ENCODE data around the gene OGFR.
A peak's percentile ranks its signal among the peaks of the same experiment; 100 is the strongest.

Gene OGFR

DNA sequence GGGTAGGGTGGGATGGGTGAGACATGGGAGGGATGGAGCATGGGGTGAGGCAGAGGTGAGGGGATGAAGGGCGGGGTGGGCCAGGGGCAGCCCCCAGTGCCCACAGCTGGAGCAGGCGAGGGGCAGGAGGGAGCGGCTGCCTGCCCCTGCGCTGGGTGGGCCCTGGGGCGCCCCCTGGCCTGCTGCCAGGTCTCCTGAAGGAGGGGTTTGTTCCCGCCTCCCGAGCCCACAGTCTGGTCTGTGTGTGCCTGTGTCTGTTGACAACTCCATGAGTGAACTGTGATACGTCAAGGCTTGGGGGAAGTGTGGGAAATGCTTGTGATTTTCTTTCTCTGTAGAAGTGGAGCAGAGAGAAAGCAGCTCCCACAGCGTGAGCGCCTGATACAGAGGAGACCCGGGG is 19.2 kb upstream of the OGFR start:
- DNase-seq, result no peak

DNA sequence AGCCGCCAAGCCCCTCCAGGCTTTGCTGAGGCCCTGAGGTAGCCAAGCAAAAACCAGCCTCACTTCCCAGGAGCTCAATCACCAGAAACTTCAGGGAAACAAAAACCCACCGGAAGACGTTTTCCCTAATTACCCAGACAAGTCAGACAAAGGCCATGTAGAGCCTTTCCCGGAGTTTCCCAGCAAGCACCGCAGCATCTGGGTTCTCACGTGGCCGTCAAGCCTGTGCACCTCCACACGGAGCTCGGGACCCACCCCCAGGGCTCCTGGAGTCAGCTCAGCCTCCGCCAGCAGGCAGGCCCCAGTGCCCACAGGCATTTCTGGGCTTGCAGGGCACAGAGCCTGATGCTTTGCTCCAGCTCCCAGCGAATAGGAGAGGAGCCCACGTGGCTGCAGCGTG is 18.5 kb upstream of the OGFR start:
- DNase-seq, result no peak

DNA sequence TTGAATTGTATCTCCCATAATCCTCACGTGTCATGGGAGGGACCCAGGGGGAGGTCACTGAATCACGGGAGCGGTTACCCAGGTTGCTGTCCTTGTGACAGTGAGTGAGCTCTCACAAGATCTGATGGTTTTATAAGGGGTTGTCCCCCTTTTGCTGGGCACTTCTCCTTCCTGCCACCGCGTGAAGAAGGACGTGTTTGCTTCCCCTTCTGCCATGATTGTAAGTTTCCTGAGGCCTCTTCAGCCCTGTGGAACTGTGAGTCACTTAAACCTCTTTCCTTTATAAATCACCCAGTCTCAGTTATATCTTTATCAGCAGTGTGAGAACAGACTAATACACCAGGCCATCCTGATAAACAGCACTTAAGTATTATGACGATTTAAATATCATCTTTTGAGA is 17.3 kb upstream of the OGFR start:
- no peak for DNase-seq

DNA sequence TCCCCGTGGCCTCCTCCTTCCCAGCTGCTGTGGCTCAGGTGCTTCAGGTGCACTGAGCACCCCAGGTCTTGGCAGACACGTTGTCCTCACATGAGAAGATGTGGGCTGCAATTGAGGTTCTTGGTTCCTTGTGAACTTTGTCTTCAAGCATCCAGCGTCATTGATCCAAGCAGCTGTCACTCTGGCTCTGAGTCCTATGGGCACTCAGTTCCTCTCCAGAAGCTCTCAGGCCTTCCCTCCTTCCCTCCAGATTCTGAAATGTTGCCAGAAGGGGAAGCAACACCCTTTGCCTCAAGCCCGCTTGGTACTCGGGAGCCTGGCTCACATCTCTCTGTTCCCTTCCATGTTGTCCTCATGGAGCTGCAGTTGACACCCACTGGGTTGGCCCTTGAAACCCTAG is 16.8 kb upstream of the OGFR start:
- no peak for DNase-seq

DNA sequence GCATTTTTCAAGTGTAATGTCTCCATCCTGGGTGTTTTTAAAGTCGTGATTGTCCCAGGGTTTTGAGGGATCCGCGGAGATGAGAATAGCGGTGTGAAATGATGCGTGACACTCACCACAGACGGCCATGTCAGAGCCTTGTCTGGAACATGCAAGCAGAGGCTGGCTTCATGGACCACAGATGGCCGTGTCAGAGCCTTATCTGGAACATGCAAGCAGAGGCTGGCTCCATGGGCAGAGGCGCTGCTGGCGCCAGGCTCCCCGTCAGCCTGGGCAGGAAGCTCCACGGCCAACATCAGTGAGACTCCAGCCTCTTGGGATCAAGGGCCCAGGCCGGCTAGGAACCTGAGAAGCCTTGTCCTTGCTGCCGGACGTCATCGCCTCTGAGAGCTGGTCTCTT is 16.0 kb upstream of the OGFR start:
- DNase-seq, result no peak

DNA sequence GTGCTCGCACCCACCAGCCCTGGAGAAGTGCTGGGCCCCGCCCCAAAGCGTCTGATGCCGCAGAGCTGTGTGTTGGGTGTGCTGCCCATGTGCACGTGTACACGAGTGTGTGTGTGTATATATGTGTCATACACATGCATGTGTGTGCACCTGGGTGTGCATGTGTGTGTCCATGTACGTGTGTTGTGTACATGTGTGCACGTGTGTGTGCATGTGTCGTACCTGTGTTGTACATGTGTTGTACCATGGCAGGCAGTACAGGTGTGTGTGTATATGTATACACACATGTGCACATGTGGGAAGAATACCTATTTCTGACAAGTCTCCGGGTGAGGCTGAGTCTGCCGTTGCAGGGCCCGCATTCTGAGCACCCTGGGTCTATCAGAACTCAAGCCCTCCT is 14.6 kb upstream of the OGFR start:
- DNase-seq, result no peak

DNA sequence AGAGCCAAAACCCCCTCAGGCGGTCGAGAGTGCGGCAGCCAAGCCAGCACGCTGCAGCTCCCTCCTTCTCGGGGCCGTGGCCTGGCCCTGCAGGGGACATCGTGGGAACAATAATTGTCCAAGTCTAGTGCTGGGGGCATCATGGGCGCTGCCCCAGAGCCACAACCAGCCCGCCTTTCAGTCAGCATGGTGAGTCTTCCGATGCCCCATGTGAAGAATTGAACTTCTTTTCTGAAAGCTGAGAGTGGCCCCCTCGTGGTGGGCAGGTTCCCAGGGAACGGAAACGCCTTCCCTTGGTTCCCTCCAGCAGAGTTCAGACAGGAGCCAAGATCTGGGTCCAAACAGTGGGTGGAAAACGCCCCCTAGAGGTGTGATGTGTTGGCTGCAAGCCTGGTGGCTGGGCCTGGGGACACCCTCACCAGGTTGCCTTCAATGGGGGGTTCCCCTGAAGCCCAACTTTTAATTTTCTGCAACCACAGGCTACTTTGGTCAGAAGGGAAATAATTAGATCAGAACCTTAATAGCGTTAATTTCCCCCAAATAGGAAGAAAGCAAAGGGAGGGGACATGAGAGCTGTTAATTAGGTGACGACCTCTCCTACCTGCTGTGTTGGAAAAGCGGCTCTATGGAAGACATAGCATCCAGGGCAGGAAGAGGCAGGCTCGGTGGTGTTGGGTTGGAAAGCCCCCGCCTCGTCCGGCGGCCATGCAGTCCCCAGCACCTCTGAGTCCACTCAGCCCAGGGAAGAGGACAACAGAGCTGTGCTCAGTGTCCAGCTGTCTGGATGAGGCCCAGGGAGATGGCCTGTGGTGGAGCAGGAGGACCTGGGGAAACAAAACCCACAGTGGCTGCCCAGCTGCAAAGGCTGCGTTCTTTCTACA is 13.1 kb upstream of the OGFR start:
- peak; percentile 83 for DNase-seq

DNA sequence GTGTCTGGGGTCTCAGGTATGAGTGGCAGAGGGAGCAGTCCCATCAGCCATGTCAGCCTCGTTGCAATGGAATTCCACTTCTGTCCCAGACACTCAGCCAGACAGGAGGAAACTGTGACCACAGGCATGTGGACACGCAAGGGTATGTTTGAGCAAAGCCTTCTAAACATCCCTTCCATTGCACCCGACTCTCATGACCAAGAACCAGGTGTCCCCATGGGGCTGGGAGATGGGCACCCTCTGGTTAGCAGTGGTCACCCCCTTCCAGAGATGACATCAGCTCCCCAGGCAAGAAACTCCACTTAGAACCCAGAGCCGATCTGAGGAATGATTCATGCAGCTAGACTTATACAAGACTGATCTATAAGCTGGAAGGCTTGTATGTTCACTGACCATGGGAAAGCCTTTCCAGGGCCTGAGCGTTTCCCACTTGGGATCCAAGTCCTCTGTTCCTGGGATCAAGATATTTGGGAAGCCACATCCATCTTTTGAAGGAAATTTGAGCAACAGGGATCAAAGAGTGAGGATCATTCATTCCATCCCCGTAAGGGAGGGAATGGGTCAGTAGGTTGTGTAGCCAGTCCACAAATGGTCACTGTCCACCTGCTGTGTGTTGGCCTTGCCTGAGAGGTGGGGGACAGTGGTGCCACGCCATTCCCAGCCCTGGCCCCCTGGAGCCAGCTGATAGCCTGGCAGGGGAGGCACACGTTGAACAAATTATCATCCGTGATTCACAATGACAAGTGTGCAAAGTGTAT is 12.3 kb upstream of the OGFR start:
- no peak for DNase-seq

DNA sequence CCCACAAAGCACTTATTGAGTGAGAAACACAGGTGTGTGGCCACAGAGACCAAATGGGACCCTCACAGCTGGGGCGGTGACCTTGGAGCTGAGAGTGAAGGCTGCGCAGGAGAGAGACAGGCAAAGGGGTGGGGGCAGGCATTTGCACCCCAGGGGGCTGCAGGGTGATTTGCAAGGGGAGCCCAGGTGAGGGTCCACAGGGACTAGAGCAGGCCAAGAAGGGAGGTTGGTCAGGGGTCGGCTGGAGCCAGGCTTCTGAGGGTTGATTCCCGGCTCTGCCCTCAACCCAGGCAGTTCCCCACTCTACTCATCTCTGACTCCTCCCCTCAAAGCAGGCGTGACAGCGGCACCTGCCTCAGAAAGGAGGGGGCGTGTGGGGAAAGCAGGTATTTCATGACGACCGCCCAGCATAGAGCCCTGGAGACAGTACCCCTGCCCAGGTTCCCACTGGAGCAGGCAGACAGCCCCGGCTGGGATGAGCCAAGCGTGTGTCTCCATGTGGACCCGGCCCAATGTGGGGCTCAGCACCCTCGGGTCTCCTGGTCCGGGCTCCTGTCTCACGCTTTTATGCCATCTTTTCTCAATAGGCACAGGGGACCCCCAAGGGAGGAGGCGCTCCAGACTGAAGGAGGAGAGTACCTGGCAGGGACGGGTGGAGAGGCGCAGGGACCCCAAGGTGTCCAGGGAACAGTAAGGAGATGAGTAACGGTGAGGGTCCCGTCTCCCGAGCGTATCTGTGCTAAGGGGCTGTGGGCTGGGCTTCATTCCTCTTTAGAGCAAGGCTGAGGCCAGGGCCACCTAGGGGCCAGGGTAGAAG is 11.5 kb upstream of the OGFR start:
- peak; percentile 41 for DNase-seq

DNA sequence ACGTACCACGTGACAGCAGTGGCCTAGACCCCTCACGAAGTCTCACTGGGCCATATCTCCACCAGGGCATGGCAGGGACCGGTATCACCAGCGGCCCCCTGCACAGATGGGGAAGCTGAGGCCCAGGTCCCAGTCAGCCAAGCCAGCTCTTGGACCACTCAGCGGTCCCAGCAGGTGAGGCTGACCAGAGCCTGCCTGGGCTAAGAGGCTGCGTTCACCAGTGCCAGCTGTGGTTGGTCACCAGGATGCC is 11.0 kb upstream of the OGFR start:
- no peak for DNase-seq

DNA sequence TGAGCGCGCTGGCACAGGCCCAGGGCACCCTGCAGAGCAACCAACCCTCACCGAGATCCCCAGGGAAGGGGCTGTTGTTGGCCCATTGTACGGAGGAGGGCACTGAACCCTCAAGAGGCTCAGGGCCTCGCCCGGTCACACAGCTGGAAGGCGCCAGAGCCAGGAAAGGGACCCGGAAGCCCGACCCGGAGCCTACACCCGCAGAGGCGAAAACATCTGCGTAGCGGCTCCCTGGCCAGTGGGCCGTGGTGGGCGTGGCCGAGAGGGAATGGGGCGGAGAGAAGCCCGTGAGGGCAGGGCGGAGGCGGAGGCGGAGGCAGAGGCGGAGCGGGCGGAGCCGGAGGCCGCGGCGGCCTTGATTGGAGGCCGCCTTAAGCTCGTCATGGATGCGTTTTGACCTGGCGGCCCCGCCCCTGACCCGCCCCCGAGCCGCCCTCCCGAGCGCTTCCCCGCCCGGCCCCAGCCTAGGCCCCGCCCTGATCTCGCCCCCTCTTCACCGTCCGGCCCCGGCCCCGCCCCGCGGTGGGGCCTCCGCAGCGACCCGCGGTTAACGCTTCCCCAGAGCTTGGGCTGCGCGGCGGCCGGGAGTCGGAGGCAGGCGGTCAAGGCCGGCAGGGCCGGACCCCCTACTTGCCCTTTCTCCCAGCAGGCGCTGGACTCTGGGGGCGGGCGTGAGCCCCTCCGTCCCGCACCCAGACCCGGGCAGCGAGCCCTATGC is 10.5 kb upstream of the OGFR start:
- DNase-seq, result peak; percentile 96

DNA sequence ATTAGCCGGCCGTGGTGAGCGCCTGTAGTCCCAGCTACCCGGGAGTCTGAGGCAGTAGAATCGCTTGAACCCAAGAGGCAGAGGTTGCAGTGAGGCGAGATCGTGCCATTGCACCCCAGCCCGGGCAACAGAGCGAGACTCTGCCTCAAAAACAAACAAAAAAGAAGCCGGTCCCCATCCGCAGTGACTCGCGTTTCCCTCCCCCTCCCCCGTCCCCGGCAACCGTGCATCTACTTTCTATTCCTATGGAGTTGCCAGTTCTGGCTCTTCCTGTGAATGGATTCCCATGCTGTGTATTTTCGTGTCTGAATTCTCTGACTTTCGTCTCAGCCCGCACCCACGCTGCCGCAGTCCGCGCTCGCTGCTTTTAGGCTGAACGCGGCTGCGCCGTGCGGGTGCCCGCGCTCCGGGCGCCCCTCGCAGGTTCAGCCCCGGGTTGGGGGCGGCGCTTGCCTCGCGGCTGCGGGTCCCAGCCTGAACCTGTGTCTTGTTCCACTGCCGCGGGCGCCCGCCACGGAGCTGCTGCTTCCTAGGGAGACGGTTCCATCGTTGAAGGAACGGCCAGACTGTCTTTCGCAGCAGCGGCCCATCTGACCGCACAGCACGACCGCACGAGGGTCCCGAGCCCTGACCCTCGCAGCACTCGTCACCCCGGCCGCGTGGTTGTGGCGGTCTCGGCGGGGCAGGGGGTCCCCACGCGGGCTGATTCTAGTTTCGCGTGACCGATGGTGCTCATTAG is 9.4 kb upstream of the OGFR start:
- DNase-seq, result peak; percentile 76

DNA sequence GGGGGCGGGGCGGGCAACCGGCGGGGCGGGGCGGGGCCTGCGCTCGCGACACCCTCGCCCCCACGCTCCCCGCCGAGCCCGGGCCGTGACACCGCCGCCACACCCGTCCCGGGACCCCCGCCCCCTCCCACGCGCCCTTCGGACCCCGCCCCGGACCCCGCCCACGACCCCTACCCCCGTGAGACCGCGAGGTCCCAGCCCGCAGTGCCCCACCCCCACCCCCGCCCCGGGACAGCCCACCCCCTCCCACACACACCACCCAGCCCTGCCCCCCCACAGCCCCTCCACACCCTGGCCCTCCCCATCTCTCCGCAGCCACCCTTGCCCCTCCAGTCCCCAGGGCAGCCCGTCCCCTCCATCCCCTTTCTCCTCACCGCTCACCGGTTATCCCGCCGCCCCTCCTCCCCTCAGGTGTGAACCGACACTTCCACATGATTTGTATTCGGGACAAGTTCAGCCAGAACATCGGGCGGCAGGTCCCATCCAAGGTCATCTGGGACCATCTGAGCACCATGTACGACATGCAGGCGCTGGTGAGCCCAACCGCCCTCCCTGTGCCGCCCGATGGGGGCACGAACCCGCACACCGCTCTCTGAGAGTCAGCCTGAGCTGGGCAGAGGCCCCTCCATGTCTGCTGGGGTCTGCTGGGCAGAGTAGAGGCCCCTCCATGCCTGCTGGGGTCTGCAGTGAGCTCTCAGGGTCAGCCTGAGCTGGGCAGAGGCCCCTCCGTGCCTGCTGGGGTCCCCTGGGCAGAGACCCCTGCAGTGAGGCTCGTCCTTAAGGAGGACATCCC is 7.7 kb upstream of the OGFR start:
- DNase-seq, result no peak

DNA sequence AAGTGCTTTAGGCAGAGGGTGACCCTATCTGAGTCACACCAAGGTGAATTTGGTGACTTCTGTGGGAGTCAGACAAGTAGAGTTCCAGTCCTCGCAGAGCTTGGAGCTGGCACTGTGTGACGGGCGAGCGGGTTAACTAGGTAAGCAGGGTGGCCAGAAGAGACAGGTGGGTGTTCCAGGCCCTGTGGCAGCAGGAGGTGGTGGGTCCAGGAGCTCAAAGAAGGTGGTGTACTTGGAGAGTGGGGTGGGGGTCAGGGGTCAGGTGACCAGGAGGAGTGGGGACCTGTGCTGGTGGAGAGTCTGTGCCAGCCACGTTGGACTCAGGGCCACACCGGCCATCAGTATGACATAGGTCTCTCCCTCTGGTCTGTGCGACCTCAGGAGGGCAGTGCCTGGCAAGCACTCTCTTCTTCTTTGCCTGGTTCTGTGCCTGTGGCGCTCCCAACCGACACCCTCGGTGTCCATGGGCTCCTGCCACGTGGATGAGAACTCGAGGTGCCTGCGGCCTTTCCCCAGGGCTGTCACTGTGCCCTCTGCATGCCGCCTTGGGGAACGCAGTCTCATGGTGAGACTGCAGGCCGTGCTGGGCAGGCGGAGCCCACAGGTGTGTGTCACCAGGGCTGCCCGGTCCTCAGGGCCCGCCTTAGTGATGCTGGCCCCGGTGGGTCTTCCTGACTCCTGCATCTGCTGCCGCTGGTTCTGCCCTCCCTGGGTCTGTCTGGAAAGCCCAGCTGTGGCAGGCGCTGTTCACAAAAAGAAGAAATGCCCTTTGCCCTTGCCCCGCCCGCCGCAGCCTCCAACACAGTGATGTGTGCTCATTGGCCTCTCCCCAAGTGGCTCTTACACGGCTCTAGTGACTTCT is 6.7 kb upstream of the OGFR start:
- no peak for DNase-seq

DNA sequence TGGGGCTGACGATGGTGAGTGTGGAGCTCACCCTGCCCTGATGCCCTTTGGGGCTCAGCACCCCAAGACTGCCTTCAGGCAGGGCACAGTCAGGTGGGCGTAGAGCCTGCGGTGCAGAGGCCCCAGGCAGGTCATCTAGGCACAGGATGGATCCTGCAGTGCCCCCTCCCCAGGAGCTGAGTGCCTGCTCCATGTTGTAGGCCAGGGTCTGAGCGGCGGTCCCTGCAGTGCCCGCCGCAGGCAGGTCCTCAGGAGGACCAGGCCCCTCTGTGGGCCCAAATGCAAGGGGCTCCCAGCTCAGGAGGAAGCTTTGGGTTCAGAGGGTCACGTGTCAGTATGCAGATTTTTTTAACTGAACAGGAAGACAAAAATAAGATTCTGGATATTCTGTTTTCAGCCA is 5.6 kb upstream of the OGFR start:
- DNase-seq, result no peak

DNA sequence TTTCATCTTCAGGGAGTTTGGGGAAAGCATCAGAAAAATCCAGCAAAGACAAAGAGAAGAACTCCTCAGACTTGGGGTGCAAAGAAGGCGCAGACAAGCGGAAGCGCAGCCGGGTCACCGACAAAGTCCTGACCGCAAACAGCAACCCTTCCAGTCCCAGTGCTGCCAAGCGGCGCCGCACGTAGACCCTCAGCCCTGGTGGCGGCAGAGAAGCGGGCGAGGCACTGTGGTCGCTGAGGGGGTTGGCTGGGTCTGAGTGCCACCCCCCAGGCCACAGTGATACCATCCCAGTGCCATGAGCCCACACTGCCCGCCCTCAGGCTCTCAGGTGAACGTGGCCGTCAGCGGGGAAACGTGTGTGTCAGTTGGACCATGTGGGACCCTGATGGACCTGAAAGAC is 5.2 kb upstream of the OGFR start:
- no peak for DNase-seq

DNA sequence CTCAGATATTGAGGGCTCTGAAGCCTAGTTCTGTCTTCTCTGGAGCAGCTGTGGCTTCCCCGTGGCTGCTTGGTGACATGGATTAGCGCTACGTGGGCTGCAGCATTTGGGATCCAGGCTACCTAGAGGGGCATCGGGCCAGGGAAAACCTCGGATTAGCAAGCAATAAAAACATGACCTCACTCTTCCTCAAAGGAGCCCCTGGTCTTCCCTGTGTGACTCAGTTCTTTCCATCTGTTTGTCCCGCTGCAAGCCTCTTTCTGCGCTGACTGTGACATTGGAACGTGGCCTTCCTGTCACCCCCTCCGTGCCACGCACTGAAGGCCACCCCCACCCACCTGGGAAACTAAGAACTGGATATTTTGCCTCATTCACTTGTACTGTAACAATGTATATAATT is 4.8 kb upstream of the OGFR start:
- no peak for DNase-seq

DNA sequence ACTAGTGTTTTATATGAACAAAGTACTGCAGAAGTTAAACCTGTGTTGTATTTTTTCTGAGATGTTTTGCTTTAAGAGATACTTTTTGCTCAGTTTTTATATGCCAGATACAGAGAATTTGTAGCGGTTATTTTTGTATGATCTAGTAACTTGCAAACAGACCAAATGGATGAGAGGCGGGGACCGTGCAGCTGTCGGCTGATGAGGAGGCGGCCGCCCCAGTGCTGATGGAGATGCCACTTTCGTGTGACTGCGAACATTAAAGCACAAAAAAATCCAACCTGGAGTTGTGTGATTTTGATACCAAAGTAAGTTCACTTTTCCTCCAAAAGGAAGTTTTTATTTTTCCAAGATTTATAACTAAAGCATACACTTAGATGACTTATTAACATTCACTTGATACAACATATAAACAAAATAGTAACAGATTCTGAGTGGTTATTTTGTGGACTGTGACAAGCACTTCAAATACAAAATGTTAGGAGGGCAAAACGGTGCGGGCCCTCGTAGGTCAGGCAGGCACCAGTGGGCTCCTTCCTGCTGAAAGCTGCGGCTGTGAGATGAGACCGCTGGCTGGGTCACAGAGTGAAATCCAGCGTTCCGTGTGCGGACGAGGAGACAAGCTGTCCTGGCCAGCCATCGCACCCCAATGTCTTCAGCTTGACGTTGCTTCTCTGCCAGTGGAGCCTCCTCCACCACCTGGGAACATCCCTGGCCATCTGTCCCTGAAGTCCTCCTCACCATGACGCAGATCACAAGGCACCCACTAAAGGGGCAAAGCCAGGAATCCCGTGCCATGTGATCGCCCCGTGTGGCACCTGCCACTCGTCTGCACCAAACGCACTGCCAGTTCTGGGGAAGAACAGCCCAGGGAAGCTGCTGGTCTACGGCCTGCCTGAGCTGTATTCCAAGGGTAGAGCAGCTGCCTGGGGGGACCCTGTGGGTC is 4.0 kb upstream of the OGFR start:
- DNase-seq, result no peak

DNA sequence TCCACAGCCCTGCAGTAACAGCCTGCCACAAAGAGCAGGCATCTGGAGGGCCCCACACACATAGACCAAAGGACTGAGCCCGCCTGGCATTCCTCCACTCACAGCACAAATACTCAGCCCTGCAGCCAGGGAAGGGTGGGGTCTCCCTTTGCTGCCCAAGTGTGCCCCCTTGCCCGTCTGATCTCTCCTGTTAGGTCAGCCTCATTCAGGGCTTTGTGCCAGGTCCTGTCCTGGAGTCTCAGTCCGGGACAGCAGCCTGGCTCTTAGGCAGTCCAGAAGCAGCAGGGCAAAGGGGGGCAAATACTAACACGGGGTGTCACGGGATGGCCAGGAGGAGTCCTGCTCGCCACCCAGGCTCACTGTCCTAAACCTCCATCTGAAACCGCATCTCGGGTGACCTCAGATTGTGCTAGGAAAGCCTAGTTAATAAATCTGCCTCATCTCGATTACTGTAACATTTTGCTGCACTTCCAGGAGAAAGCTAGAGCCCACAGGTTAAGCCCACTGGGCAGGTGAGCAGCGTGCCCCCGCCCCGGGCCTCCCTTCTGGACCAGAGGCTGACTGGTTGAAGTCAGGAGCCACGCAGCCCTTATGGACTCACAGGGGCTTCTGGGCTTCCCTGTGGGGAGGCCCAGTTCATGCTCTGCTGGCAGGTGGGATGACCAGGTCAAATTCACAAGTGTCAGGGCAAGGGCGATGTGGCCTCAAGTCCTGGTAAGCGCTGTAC is 3.2 kb upstream of the OGFR start:
- no peak for DNase-seq

Measured in NCI-H146 (cell line).